ENCODE data around the gene UNC45A.

The UNC45A gene

GRCh38 chr15:90968434-90968833 lies 33.3 kb downstream of the UNC45A start:
- DNase-seq, result no peak

- DNase-seq, result no peak
Observed at GRCh38 chr15:90970274-90970673, 35.2 kb downstream of the UNC45A start.

- no peak for DNase-seq
Observed at GRCh38 chr15:90972133-90972532, 37.0 kb downstream of the UNC45A start.

GRCh38 chr15:90974216-90974615 lies 39.1 kb downstream of the UNC45A start:
- no peak for DNase-seq

- no peak for DNase-seq
Observed at GRCh38 chr15:90979582-90979981, 44.5 kb downstream of the UNC45A start.

GRCh38 chr15:90981681-90982080 lies 46.6 kb downstream of the UNC45A start:
- no peak for DNase-seq

GRCh38 chr15:90982135-90982534 lies 47.0 kb downstream of the UNC45A start:
- no peak for DNase-seq

- no peak for DNase-seq
Observed at GRCh38 chr15:90986790-90987507, 51.9 kb downstream of the UNC45A start.

GRCh38 chr15:90987561-90988141 lies 52.6 kb downstream of the UNC45A start:
- no peak for DNase-seq

GRCh38 chr15:90988296-90988695 lies 53.2 kb downstream of the UNC45A start:
- DNase-seq, result no peak

GRCh38 chr15:90989040-90989768 lies 54.1 kb downstream of the UNC45A start:
- no peak for DNase-seq

GRCh38 chr15:90990446-90990845 lies 55.4 kb downstream of the UNC45A start:
- no peak for DNase-seq

- no peak for DNase-seq
Observed at GRCh38 chr15:90991587-90992285, 56.7 kb downstream of the UNC45A start.

GRCh38 chr15:90994059-90994416 lies 59.0 kb downstream of the UNC45A start:
- DNase-seq, result no peak

GRCh38 chr15:90994417-90995311 lies 59.6 kb downstream of the UNC45A start, which contains the start of gene PRC1:
Gene PRC1, minus strand, starts transcription at chr15:90994535. Its CDS starts 118 bp downstream, at chr15:90994417.
- peak; percentile 99 for DNase-seq

GRCh38 chr15:90998737-90999136 lies 63.7 kb downstream of the UNC45A start:
- no peak for DNase-seq

GRCh38 chr15:91001209-91001608 lies 66.1 kb downstream of the UNC45A start:
- no peak for DNase-seq

Data from NCI-H1436 (cell line).